ENCODE data around the gene ADAT2. TPM values are rescaled to one million over a fixed set of nuclear protein-coding genes. Genes with fewer than 3 reads are reported as not detected.
"Not testable (repeated sequence)": the region's sequence is repeated elsewhere in the genome, so short reads cannot be mapped to it uniquely, and the experiment has no call there.

The ADAT2 gene
- total and polyA plus RNA-seq, 2 of the 4 experiments (the other 2 are of a cell fraction) = 2.7 to 5.4 TPM

GRCh38 chr6:143471822-143472221 is 21.3 kb upstream of the ADAT2 start:
- DNase-seq (no peak), ATAC-seq (ENCODE audit: low read depth) (no peak)
- intact Hi-C loops (cut with micrococcal nuclease) (no loop called here), dilution Hi-C loops (cut with HindIII; ENCODE audit: low sequenced_read_pairs, unreplicated experiment) (no loop called here), in situ Hi-C loops (cut with MboI; ENCODE audit: low sequenced_read_pairs) (no loop called here)
- H4K20me1 ChIP-seq (ENCODE audit: insufficient read depth, low read length) = no peaks in the 10 kb centered on the region
- H3K27me3 ChIP-seq (ENCODE audit: control insufficient read depth, insufficient read depth, low read length) = no peaks in the 10 kb centered on the region
- H3K9ac ChIP-seq (ENCODE audit: low read depth, low read length) = no peak overlapping the region
- no peak overlapping the region for H3K4ac ChIP-seq (ENCODE audit: low read depth, low read length)
- no peak overlapping the region for H3K14ac ChIP-seq (replicated peaks; ENCODE audit: low read depth, low read length)
- no peak overlapping the region for H4K8ac ChIP-seq (ENCODE audit: low read depth in 2 of 2, low read length in 2 of 2)
- no CpG with 5 or more reads among the region's 1 CpG for WGBS, 2 experiments (ENCODE audit: extremely low coverage in 2 of 2, insufficient read length in 1 of 2)
- TF ChIP-seq RCOR1 (IDR thresholded peaks at IDR 0.05; ENCODE audit: insufficient replicate concordance, low read length) (no peak), CEBPB (IDR thresholded peaks at IDR 0.05; ENCODE audit: low read depth, low read length) (peak; percentile 60; the same call in 1 of the 2 replicates), MAFK (IDR thresholded peaks at IDR 0.05; ENCODE audit: low read depth, low read length) (no peak), MXI1 (IDR thresholded peaks at IDR 0.05; ENCODE audit: borderline replicate concordance, low read depth, low read length) (no peak), POLR2A (IDR thresholded peaks at IDR 0.05; ENCODE audit: low read depth, low read length) (no peak)
- TF ChIP-seq, protein P1, sequence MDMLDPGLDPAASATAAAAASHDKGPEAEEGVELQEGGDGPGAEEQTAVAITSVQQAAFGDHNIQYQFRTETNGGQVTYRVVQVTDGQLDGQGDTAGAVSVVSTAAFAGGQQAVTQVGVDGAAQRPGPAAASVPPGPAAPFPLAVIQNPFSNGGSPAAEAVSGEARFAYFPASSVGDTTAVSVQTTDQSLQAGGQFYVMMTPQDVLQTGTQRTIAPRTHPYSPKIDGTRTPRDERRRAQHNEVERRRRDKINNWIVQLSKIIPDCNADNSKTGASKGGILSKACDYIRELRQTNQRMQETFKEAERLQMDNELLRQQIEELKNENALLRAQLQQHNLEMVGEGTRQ (IDR thresholded peaks at IDR 0.05; ENCODE audit: low read depth, low read length) = no peak
- no peak overlapping the region for H4K91ac ChIP-seq (ENCODE audit: insufficient read depth, low read depth, low read length)
- no peaks in the 10 kb centered on the region for H3K4me1 ChIP-seq (ENCODE audit: control insufficient read depth, insufficient read depth, low read length)
- H4K5ac ChIP-seq (ENCODE audit: low read depth, low read length) = no peak overlapping the region
- H3K4me2 ChIP-seq (ENCODE audit: low read depth, low read length) = no peak overlapping the region
- no TSS peak for BruUV-seq (replicated peaks)
- H3K23ac ChIP-seq (ENCODE audit: low read depth, low read length) = no peak overlapping the region
- H2BK15ac ChIP-seq (ENCODE audit: low read depth, low read length) = no peak overlapping the region
- H2BK5ac ChIP-seq (ENCODE audit: low read depth, low read length, poor library complexity, severe bottlenecking) = no peak overlapping the region
- no peak overlapping the region for H3K4me3 ChIP-seq (ENCODE audit: insufficient read depth, low read depth, low read length)
- CTCF ChIA-PET = no interaction called here
- H2AFZ ChIP-seq (replicated peaks; ENCODE audit: low read length, poor library complexity) = no peak overlapping the region
- POLR2A ChIA-PET (ENCODE audit: unreplicated experiment) = no interaction called here
- H3K79me1 ChIP-seq (ENCODE audit: low read depth in 1 of 2, low read length in 2 of 2) = 0 out of 4 replicates have a peak, but pooled peaks cover 0 to 2% of the 10 kb centered on the region in 2 experiments
- H2AK9ac ChIP-seq (replicated peaks; ENCODE audit: low read depth, low read length, poor library complexity) = no peak overlapping the region
- H3K9me3 ChIP-seq (ENCODE audit: control insufficient read depth, insufficient read depth, low read length) = no peaks in the 10 kb centered on the region
- no peak overlapping the region for H3K18ac ChIP-seq (ENCODE audit: low read depth, low read length)
- no peak overlapping the region for H3K56ac ChIP-seq (ENCODE audit: extremely low read depth, insufficient read depth, low read length)
- no peak overlapping the region for H3K27ac ChIP-seq (ENCODE audit: insufficient read depth, low read length)
- H2BK120ac ChIP-seq (ENCODE audit: low read depth, low read length) = no peak overlapping the region
- H2BK20ac ChIP-seq (ENCODE audit: low read depth, low read length) = no peak overlapping the region
- no peak overlapping the region for H2AK5ac ChIP-seq (ENCODE audit: low read depth, low read length)
- H3K36me3 ChIP-seq (ENCODE audit: control insufficient read depth, insufficient read depth, low read length) = peaks cover 13% of the 10 kb centered on the region
- no peaks in the 10 kb centered on the region for H3K9me1 ChIP-seq (ENCODE audit: insufficient read depth, low read length)

DNA sequence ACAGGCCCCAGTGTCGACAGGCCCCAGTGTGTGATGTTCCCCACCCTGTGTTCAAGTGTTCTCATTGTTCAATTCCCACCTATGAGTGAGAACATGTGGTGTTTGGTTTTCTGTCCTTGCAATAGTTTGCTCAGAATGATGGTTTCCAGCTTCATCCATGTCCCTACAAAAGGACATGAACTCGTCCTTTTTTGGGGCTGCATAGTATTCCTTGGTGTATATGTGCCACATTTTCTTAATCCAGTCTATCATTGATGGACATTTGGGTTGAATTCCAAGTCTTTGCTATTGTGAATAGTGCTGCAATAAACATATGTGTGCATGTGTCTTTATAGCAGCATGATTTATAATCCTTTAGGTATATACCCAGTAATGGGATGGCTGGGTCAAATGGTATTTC is 18.3 kb upstream of the ADAT2 start:
- H3K36me3 ChIP-seq (ENCODE audit: control insufficient read depth, insufficient read depth, low read length); H2AK9ac ChIP-seq (replicated peaks; ENCODE audit: low read depth, low read length, poor library complexity); H3K27ac ChIP-seq (ENCODE audit: insufficient read depth, low read length); H3K79me1 ChIP-seq (ENCODE audit: low read depth in 1 of 2, low read length in 2 of 2); H4K91ac ChIP-seq (ENCODE audit: insufficient read depth, low read depth, low read length); H3K27me3 ChIP-seq (ENCODE audit: control insufficient read depth, insufficient read depth, low read length); H3K18ac ChIP-seq (ENCODE audit: low read depth, low read length); H4K5ac ChIP-seq (ENCODE audit: low read depth, low read length); DNase-seq; H3K4ac ChIP-seq (ENCODE audit: low read depth, low read length); H3K9ac ChIP-seq (ENCODE audit: low read depth, low read length); POLR2A ChIA-PET (ENCODE audit: unreplicated experiment); H3K4me2 ChIP-seq (ENCODE audit: low read depth, low read length); BruUV-seq (replicated peaks); H3K9me1 ChIP-seq (ENCODE audit: insufficient read depth, low read length); H2BK5ac ChIP-seq (ENCODE audit: low read depth, low read length, poor library complexity, severe bottlenecking); intact Hi-C loops (cut with micrococcal nuclease); H2AFZ ChIP-seq (replicated peaks; ENCODE audit: low read length, poor library complexity); H2BK20ac ChIP-seq (ENCODE audit: low read depth, low read length); H2BK15ac ChIP-seq (ENCODE audit: low read depth, low read length); H3K4me1 ChIP-seq (ENCODE audit: control insufficient read depth, insufficient read depth, low read length); ATAC-seq (ENCODE audit: low read depth); in situ Hi-C loops (cut with MboI; ENCODE audit: low sequenced_read_pairs); CTCF ChIA-PET; H3K9me3 ChIP-seq (ENCODE audit: control insufficient read depth, insufficient read depth, low read length); dilution Hi-C loops (cut with HindIII; ENCODE audit: low sequenced_read_pairs, unreplicated experiment); H3K23ac ChIP-seq (ENCODE audit: low read depth, low read length); H4K8ac ChIP-seq (ENCODE audit: low read depth in 2 of 2, low read length in 2 of 2); H3K4me3 ChIP-seq (ENCODE audit: insufficient read depth, low read depth, low read length); H3K56ac ChIP-seq (ENCODE audit: extremely low read depth, insufficient read depth, low read length); H4K20me1 ChIP-seq (ENCODE audit: insufficient read depth, low read length); H2AK5ac ChIP-seq (ENCODE audit: low read depth, low read length); H3K14ac ChIP-seq (replicated peaks; ENCODE audit: low read depth, low read length); H2BK120ac ChIP-seq (ENCODE audit: low read depth, low read length): not testable (repeated sequence)
- no CpG with 5 or more reads among the region's 2 CpGs for WGBS, 2 experiments (ENCODE audit: extremely low coverage in 2 of 2, insufficient read length in 1 of 2)
